GM19035 (cell line): ENCODE measurements around the gene ZBTB7A.
"Not testable (repeated sequence)": the region's sequence is repeated elsewhere in the genome, so short reads cannot be mapped to it uniquely, and the experiment has no call there.

Experiments
- ATAC-seq: cut with Tn5 transposase; IDR thresholded peaks from one replicate; pipeline ENCODE4 v1.9.1; 2021; ENCODE audit not compliant: unreplicated experiment

Gene ZBTB7A

GRCh38 chr19:3998667-3999412 is 67.9 kb downstream of the ZBTB7A start:
- not testable (repeated sequence) for ATAC-seq

GRCh38 chr19:3995607-3996006 is 71.1 kb downstream of the ZBTB7A start:
- no peak for ATAC-seq
